Inferior parietal cortex (tissue), 1 donor: ENCODE data around the gene POMP.
A peak's percentile ranks its signal among the peaks of the same experiment; 100 is the strongest.
"Not testable (repeated sequence)": the region's sequence is repeated elsewhere in the genome, so short reads cannot be mapped to it uniquely, and the experiment has no call there.

ENCODE experiments used
- DNase-seq: peaks from one replicate; pipeline ENCODE4 v3.0.0-alpha.2; 2016; ENCODE audit errors: extremely low spot score

The POMP gene

DNA sequence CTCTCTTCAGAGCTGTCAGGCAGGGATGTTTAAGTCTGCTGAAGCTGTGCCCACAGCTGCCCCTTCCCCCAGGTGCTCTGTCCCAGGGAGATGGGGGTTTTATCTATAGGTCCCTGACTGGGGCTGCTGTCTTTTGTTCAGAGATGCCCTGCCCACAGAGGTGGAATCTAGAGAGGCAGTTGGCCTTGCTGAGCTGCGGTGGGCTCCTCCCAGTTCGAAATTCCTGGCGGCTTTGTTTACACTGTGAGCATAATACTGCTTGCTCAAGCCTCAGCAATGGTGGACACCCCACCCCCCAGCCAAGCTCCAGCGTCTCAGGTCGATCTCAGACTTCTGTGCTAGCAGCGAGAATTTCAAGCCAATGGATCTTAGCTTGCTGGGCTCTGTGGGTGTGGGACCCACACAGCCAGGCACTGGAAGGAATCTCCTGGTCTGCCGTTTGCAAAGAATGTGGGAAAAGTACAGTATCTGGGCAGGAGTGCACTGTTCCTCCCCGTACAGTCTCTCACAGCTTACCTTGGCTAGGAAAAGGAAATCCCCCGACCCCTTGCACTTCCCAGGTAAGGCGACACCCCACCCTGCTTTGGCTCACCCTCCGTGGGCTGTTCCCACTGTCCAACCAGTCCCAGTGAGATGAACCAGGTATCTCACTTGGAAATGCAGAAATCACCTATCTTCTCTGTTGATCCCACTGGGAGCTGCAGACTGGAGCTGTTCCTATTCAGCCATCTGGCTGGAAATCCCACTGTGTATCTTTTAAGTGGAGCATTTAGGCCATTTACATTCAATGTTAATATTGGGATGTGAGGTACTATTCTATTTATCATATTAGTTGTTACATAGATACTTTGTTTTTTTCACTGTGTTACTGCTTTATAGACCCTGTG is 34.9 kb downstream of the POMP start:
- DNase-seq: not testable (repeated sequence)

- DNase-seq: no peak
These were observed 38.5 kb downstream of the POMP start for GRCh38 chr13:28697441-28697840.

GRCh38 chr13:28699246-28699645 is 40.3 kb downstream of the POMP start:
- DNase-seq: no peak

GRCh38 chr13:28704282-28704681 is 45.4 kb downstream of the POMP start:
- no peak for DNase-seq

DNA sequence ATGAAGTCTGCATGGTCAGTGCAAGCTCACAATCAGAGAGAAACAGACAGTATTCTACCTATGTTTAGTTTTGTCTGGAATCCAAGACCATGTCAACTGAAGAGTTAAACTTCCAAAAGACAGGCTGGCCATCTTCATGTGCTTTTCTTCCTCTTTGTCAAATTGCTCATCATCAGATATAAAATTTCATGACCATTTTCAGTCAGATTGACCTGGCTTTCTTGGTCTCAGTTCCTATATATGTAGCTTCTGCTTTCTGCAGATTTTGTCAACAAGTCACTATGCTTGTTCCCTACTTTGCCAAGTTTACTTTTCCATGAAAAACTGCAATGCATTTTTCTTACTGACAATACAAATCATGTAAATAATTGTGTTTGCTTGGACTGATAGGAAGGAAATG is 46.0 kb downstream of the POMP start:
- DNase-seq: peak; percentile 19

DNA sequence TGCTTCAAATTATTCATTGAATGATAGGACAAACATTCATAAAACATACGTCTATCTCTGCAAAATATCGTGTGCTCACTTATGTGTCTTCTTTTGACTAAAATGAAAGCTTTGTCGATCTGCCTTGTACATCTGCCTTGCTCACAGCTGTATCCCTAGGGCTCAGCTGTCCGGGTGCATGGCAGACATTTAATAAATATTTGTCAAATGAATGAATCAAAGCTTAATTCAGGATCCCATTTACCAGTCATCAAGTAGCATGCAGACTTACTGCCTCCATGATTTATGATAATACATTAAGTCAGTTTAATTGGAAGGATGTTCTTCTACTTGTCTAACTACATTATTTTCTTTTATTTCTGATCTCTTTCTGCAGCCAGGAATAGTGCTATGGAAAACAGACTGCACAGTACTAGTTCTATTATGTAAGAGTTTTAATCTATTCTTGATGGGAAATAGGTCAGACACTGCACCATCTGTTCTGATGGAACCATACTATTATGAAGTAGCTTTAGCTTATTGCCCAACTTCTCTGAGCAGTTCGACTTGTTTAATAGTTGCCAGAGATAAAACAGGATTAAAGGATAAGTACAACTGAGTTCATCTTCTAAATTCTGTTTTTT is 46.6 kb downstream of the POMP start:
- peak; percentile 47 for DNase-seq

- DNase-seq: peak; percentile 61
These were observed 48.9 kb downstream of the POMP start for GRCh38 chr13:28707629-28708427.

- no peak for DNase-seq
These were observed 51.2 kb downstream of the POMP start for GRCh38 chr13:28710161-28710560.

DNA sequence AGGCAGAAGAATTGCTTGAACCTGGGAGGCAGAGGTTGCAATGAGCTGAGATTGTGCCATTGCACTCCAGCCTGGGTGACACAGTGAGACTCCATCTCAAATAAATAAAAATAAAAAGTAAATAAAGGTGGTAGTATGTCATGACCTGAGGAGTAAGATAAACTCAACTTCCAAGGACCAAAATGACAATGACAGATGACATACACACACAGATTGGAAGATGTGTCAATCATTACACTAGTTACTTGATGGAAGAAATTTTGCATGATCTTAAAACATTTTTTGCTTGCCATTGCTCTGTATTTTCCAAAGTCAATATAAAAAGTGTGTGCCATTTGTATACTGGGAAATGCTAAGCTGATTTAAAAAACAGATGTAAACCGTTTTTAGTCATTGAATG is 55.7 kb downstream of the POMP start:
- no peak for DNase-seq

- DNase-seq: no peak
These were observed 57.6 kb downstream of the POMP start for GRCh38 chr13:28716511-28716910.

DNA sequence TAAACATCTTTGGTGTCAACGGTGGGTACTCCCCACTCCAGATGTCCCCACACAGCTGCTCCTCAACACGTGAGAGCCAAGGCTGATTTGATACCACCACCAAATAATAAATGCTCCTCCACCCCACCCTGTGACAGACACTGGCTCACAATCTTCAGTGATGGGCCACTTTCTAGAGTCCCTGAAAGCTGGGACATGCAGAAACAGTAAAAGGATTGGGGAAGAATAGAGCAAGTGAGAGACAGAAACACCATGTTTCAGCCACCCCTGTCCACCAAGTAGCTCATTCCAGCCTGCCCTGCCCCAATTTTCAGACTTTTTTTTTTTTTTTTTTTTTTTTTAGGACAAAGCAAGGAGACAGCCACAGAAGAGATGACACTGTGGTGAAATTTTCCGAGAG is 58.2 kb downstream of the POMP start:
- no peak for DNase-seq

- peak; percentile 61 for DNase-seq
These were observed 59.2 kb downstream of the POMP start for GRCh38 chr13:28718196-28718542.

- DNase-seq: peak; percentile 95
These were observed 59.8 kb downstream of the POMP start, which contains the start of gene SLC46A3 for GRCh38 chr13:28718543-28719226. Gene SLC46A3, minus strand, starts transcription at chr13:28718970. Its CDS starts 972 bp downstream, at chr13:28717998.

DNA sequence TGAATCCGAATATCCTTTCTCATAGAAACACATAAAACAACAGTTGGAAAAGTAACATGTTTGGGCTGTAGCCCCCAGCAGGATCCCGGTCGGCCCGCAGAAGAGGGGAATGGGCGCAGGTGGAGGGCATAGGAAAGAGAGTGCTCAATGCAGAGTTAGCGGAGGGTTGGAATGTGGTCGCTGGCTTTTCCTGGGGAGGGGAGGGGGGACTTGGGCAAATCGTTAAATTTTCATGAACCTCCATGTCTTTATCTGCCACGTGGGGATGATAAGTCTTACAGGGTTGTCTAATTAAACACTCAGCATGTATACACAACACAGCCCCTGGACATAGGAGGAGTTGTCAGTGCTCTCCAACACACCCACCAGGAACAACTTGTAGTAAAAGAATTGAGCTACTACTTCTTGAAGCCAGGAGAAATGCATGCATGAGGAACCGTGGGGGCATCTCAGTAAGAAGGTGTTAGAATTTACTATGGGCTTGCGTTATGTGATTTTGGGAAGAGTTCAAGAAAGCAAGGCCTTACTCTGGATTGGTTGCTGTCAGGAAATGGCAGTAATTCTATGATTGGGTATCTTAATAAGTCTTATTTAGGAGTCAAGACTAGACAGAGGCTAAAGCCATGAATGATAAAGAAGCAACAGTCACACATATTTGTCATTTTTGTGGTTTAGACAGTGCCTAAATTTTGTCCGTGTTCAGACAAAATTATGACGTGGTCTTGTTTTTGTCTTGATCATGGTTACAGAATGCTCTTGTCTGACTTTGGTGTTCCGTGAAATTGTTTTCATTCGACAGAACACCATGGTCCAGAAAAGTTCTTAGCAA is 60.5 kb downstream of the POMP start:
- DNase-seq: no peak

- DNase-seq: no peak
These were observed 64.9 kb downstream of the POMP start for GRCh38 chr13:28723806-28724205.

GRCh38 chr13:28725046-28725610 is 66.2 kb downstream of the POMP start:
- no peak for DNase-seq
